PC-9 (cell line): Measurements from ENCODE around the gene GPD1. TPM values are rescaled to one million over a fixed set of nuclear protein-coding genes. Genes with fewer than 3 reads are reported as not detected.

Experiments
- BruUV-seq: library from RNA; stranded (reverse); fragments of 400-500 nt; replicated peaks from 2 replicates; lab custom pipeline; 2021; lab: Mats Ljungman, UMichigan
- CTCF ChIA-PET: fragments of 300-600 bp; sonication (Branson Sonifier 250); formaldehyde crosslinking; loops from one replicate; lab custom pipeline; 2022; ENCODE audit warnings: antibody characterized with exemption; lab: Charles Lee
- POLR2A ChIA-PET: fragments of 300-600 bp; sonication (Branson Sonifier 250); formaldehyde crosslinking; loops from one replicate; lab custom pipeline; 2022; ENCODE audit warnings: antibody characterized with exemption; ENCODE audit not compliant: unreplicated experiment; lab: Charles Lee
- DNase-seq, 2 experiments: peaks; one replicate each; pipeline versions ENCODE4 v3.0.0 to v3.0.0-alpha.2; 2015 to 2022; ENCODE audit warnings: mixed read lengths in 1 of 2
- H2AFZ ChIP-seq: fragments of 200-600 bp; sonication (generic); 2 replicates; pipeline ENCODE4 v1.8.1; 2017; ENCODE audit warnings: antibody characterized with exemption
- H3F3A ChIP-seq: fragments of 200-600 bp; sonication (generic); 2 replicates; pipeline ENCODE4 v1.8.1; 2017; ENCODE audit warnings: antibody characterized with exemption, mild to moderate bottlenecking, low read depth; ENCODE audit not compliant: insufficient read depth
- H3K27ac ChIP-seq: fragments of 200-600 bp; sonication (generic); 2 replicates; pipeline ENCODE4 v1.6.1; 2016; ENCODE audit warnings: mixed run types
- H3K27me3 ChIP-seq: fragments of 200-600 bp; sonication (generic); 2 replicates; pipeline ENCODE4 v1.6.1; 2016; ENCODE audit warnings: low read depth, mixed run types; ENCODE audit not compliant: insufficient read depth
- H3K36me3 ChIP-seq: fragments of 200-600 bp; sonication (generic); 2 replicates; pipeline ENCODE4 v1.6.1; 2016; ENCODE audit warnings: low read depth, mixed run types
- H3K4me1 ChIP-seq: fragments of 200-600 bp; sonication (generic); replicated peaks from 2 replicates; pipeline ENCODE4 v1.6.1; 2016; ENCODE audit warnings: mixed run types; ENCODE audit not compliant: insufficient read depth
- H3K4me2 ChIP-seq: fragments of 200-600 bp; sonication (generic); 2 replicates; pipeline ENCODE4 v1.6.1; 2017; ENCODE audit warnings: mixed run types
- H3K4me3 ChIP-seq: fragments of 200-600 bp; sonication (generic); 2 replicates; pipeline ENCODE4 v1.6.1; 2016; ENCODE audit warnings: mixed run types
- H3K79me2 ChIP-seq: fragments of 200-600 bp; sonication (generic); 2 replicates; pipeline ENCODE4 v1.6.1; 2017; ENCODE audit warnings: low read depth, mixed run types
- H3K9me2 ChIP-seq: fragments of 200-600 bp; sonication (generic); 2 replicates; pipeline ENCODE4 v1.8.1; 2017; ENCODE audit warnings: mild to moderate bottlenecking; ENCODE audit not compliant: insufficient read depth
- H3K9me3 ChIP-seq: fragments of 200-600 bp; sonication (generic); 2 replicates; pipeline ENCODE4 v1.8.1; 2016; ENCODE audit warnings: low read depth; ENCODE audit not compliant: insufficient read depth
- H4K20me1 ChIP-seq: fragments of 200-600 bp; sonication (generic); 2 replicates; pipeline ENCODE4 v1.8.1; 2017; ENCODE audit not compliant: insufficient read depth
- CTCF ChIP-seq: fragments of 200-600 bp; sonication (generic); conservative IDR thresholded peaks from 2 replicates; pipeline ENCODE4 v1.6.1; 2017; ENCODE audit warnings: mixed run types, antibody characterized with exemption, mild to moderate bottlenecking, moderate library complexity
- EZH2 ChIP-seq: fragments of 200-600 bp; sonication (generic); IDR thresholded peaks from 2 replicates; pipeline ENCODE4 v1.8.0; 2017; ENCODE audit warnings: antibody characterized with exemption, low read depth
- intact Hi-C: fragments of 100-400 bp; cut with micrococcal nuclease; formaldehyde crosslinking; loops from one replicate; pipeline ENCODE4 v1.10.0; 2022; ENCODE audit not compliant: unreplicated experiment
- total RNA-seq: library from RNA; stranded (reverse); gene quantifications from 2 replicates; pipeline ENCODE4 v1.2.3, GENCODE V29; 2021

Gene GPD1
- total RNA-seq, 1 experiment from 2014 or later, result 0.24 TPM

- ChIA-PET CTCF (interaction anchor here (0.6 kb wide), 1 partner anchor 17 kb away, joined by 3 read pairs; no protein-coding TSS in a partner anchor), POLR2A (no interaction called here)
- TF ChIP-seq EZH2 (no peak), CTCF (no peak)
- no peaks in the 10 kb centered on the region for H3K27me3 ChIP-seq
- no peak overlapping the region for H3K4me2 ChIP-seq
- no peaks in the 10 kb centered on the region for H3K36me3 ChIP-seq
- peaks cover 26% of the 10 kb centered on the region for H3F3A ChIP-seq
- H3K4me3 ChIP-seq, result no peak overlapping the region
- no peaks in the 10 kb centered on the region for H3K9me3 ChIP-seq
- no peaks in the 10 kb centered on the region for H3K79me2 ChIP-seq
- DNase-seq, result no peak
- H3K27ac ChIP-seq, result no peak overlapping the region
- H4K20me1 ChIP-seq, result no peaks in the 10 kb centered on the region
- H2AFZ ChIP-seq, result no peak overlapping the region
- no TSS peak for BruUV-seq
- no peaks in the 10 kb centered on the region for H3K9me2 ChIP-seq
- peaks cover 14% of the 10 kb centered on the region for H3K4me1 ChIP-seq
- intact Hi-C loops, result no loop called here
Measured at GRCh38 chr12:50104417-50105366, 884 bp downstream of the GPD1 start.

- intact Hi-C loops, result no loop called here
- POLR2A ChIA-PET, result no interaction called here
- Histone ChIP-seq H3K36me3 (no peaks in the 10 kb centered on the region), H3K4me3 (no peak overlapping the region), H3K79me2 (no peaks in the 10 kb centered on the region), H3K27me3 (no peaks in the 10 kb centered on the region), H3K9me2 (no peaks in the 10 kb centered on the region), H3K27ac (no peak overlapping the region), H3K4me1 (peaks cover 27% of the 10 kb centered on the region), H2AFZ (no peak overlapping the region), H3K4me2 (no peak overlapping the region), H3K9me3 (no peaks in the 10 kb centered on the region), H4K20me1 (no peaks in the 10 kb centered on the region), H3F3A (peaks cover 39% of the 10 kb centered on the region)
- CTCF ChIA-PET, result no interaction called here
- no peak for TF ChIP-seq CTCF
- TF ChIP-seq EZH2, result no peak
- BruUV-seq, result no TSS peak
- no peak for DNase-seq
Measured at GRCh38 chr12:50105913-50106450, 2.2 kb downstream of the GPD1 start.

GRCh38 chr12:50106907-50107306 lies 3.1 kb downstream of the GPD1 start:
- peaks cover 35% of the 10 kb centered on the region for H3F3A ChIP-seq
- no peak overlapping the region for H2AFZ ChIP-seq
- H4K20me1 ChIP-seq, result no peaks in the 10 kb centered on the region
- ChIA-PET POLR2A (no interaction called here), CTCF (interaction anchor here (0.6 kb wide), 1 partner anchor 66 kb away, joined by 11 read pairs; no protein-coding TSS in a partner anchor)
- H3K4me2 ChIP-seq, result no peak overlapping the region
- H3K36me3 ChIP-seq, result no peaks in the 10 kb centered on the region
- H3K9me2 ChIP-seq, result no peaks in the 10 kb centered on the region
- intact Hi-C loops, result no loop called here
- TF ChIP-seq CTCF, result no peak
- TF ChIP-seq EZH2, result no peak
- no peak overlapping the region for H3K27ac ChIP-seq
- no peaks in the 10 kb centered on the region for H3K27me3 ChIP-seq
- DNase-seq, result no peak
- no peaks in the 10 kb centered on the region for H3K9me3 ChIP-seq
- H3K79me2 ChIP-seq, result no peaks in the 10 kb centered on the region
- BruUV-seq, result no TSS peak
- peaks cover 32% of the 10 kb centered on the region for H3K4me1 ChIP-seq
- H3K4me3 ChIP-seq, result no peak overlapping the region
